CD4-positive, alpha-beta T cell (primary cell): Measurements from ENCODE around the gene KIF26B. TPM values are rescaled to one million over a fixed set of nuclear protein-coding genes. Genes with fewer than 3 reads are reported as not detected.

Experiments used
- ATAC-seq: fragments of 200-7000 bp; cut with Tn5 transposase; one replicate; pipeline ENCODE4 v1.10.0; 2022; ENCODE audit warnings: mild to moderate bottlenecking; ENCODE audit not compliant: poor library complexity
- CTCF ChIA-PET: fragments of 350-600 bp; sonication (Branson Sonifier 250); formaldehyde crosslinking; loops from one replicate; lab custom pipeline; 2021; ENCODE audit warnings: antibody characterized with exemption, inconsistent platforms; lab: Charles Lee
- POLR2A ChIA-PET: fragments of 350-600 bp; sonication (Branson Sonifier 250); formaldehyde crosslinking; loops from one replicate; lab custom pipeline; 2021; ENCODE audit warnings: antibody characterized with exemption, inconsistent platforms; lab: Charles Lee
- DNase-seq, 14 experiments: peaks; one replicate each; pipeline ENCODE4 v3.0.0-alpha.2; 2013 to 2020; ENCODE audit warnings: mixed read lengths in 2 of 14
- H3K27ac ChIP-seq, 2 donors: one replicate each; pipeline versions ENCODE4 v1.5.1 to v1.7.0; 2013; ENCODE audit warnings: low read length in 2 of 2, low read depth in 1 of 2, mild to moderate bottlenecking in 1 of 2
- H3K27me3 ChIP-seq, 2 experiments: 1 replicate in 1 of 2; 2 replicates in 1 of 2; pipeline versions ENCODE4 v1.6.1 to v1.7.0; 2013; ENCODE audit warnings: low read length in 2 of 2, control low read depth in 1 of 2, mild to moderate bottlenecking in 1 of 2, moderate library complexity in 1 of 2; ENCODE audit not compliant: insufficient read depth in 2 of 2, control insufficient read depth in 1 of 2
- H3K36me3 ChIP-seq: one replicate; pipeline ENCODE4 v1.6.1; 2013; ENCODE audit warnings: low read length, control low read depth; ENCODE audit not compliant: insufficient read depth
- H3K4me1 ChIP-seq: one replicate; pipeline ENCODE4 v1.6.1; 2013; ENCODE audit warnings: low read length, control low read depth; ENCODE audit not compliant: insufficient read depth
- H3K4me3 ChIP-seq: one replicate; pipeline ENCODE4 v1.5.1; 2013; ENCODE audit warnings: mild to moderate bottlenecking, low read length, moderate library complexity
- H3K9me3 ChIP-seq, 2 experiments: 1 replicate in 1 of 2; 2 replicates in 1 of 2; pipeline versions ENCODE4 v1.6.1 to v1.7.0; 2013; ENCODE audit warnings: low read length in 2 of 2, mild to moderate bottlenecking in 2 of 2, control low read depth in 1 of 2, moderate library complexity in 1 of 2; ENCODE audit not compliant: control insufficient read depth in 1 of 2, insufficient read depth in 1 of 2
- H3K27ac Mint-ChIP-seq: one replicate; pipeline ENCODE4 v1.8.0; 2020; ENCODE audit warnings: mixed read lengths
- H3K27me3 Mint-ChIP-seq: one replicate; pipeline ENCODE4 v1.8.0; 2021; ENCODE audit warnings: mixed read lengths
- H3K36me3 Mint-ChIP-seq: one replicate; pipeline ENCODE4 v1.8.0; 2021; ENCODE audit warnings: low read depth, mixed read lengths
- H3K4me1 Mint-ChIP-seq: one replicate; pipeline ENCODE4 v1.8.0; 2021; ENCODE audit warnings: low read depth, mixed read lengths
- H3K4me3 Mint-ChIP-seq: one replicate; pipeline ENCODE4 v1.8.0; 2020; ENCODE audit warnings: mild to moderate bottlenecking, mixed read lengths
- H3K9me3 Mint-ChIP-seq: one replicate; pipeline ENCODE4 v1.8.0; 2020; ENCODE audit warnings: mixed read lengths
- CTCF ChIP-seq: fragments of 200-600 bp; IDR thresholded peaks from one replicate; pipeline ENCODE4 v1.8.0; 2022; ENCODE audit warnings: antibody characterized with exemption, mild to moderate bottlenecking
- intact Hi-C, 2 experiments: fragments of 100-400 bp; cut with DNase I in 1 of 2; cut with micrococcal nuclease in 1 of 2; formaldehyde crosslinking; loops; one replicate each; pipeline versions ENCODE4 v1.15.1 to v1.9.0; 2023 to 2025; cut with DNase I, micrococcal nuclease
- total RNA-seq, 174 experiments: library from RNA in 2 of 174; stranded (reverse) in 2 of 174; gene quantifications; one replicate each; pipeline ENCODE4 v1.2.3 and lab custom pipeline; 2021 to 2026

Gene KIF26B
- total RNA-seq, 2 experiments from 2014 or later: 0.03 TPM; not detected in 1

- no peaks in the 10 kb centered on the region for H3K36me3 Mint-ChIP-seq
- H3K27me3 Mint-ChIP-seq: no peaks in the 10 kb centered on the region
These were observed 257.5 kb downstream of the KIF26B start for GRCh38 chr1:245412306-245412705.

GRCh38 chr1:245416781-245417180 lies 262.0 kb downstream of the KIF26B start:
- no peak for DNase-seq
- Histone ChIP-seq H3K9me3 (peaks cover 0 to 12% of the 10 kb centered on the region in 2 experiments), H3K4me3 (no peak overlapping the region), H3K4me1 (no peaks in the 10 kb centered on the region), H3K27ac (no peak overlapping the region), H3K36me3 (no peaks in the 10 kb centered on the region), H3K27me3 (no peaks in the 10 kb centered on the region)
- Mint-ChIP-seq H3K36me3 (no peaks in the 10 kb centered on the region), H3K27ac (no peak overlapping the region), H3K9me3 (no peaks in the 10 kb centered on the region), H3K4me1 (no peaks in the 10 kb centered on the region), H3K27me3 (no peaks in the 10 kb centered on the region), H3K4me3 (no peak overlapping the region)
- ChIA-PET POLR2A (no interaction called here), CTCF (no interaction called here)
- intact Hi-C loops: no loop called here
- no peak for ATAC-seq
- no peak for TF ChIP-seq CTCF

More at GRCh38 chr1:245412306-245412705, 257.5 kb downstream of the KIF26B start:
- intact Hi-C loops: no loop called here
- ChIA-PET POLR2A (no interaction called here), CTCF (no interaction called here)
- Histone ChIP-seq H3K4me3 (no peak overlapping the region), H3K9me3 (peaks cover 0 to 4% of the 10 kb centered on the region in 2 experiments), H3K4me1 (no peaks in the 10 kb centered on the region), H3K27me3 (no peaks in the 10 kb centered on the region), H3K27ac (no peak overlapping the region), H3K36me3 (no peaks in the 10 kb centered on the region)
- ATAC-seq: no peak
- no peaks in the 10 kb centered on the region for H3K4me1 Mint-ChIP-seq
- TF ChIP-seq CTCF: no peak
- H3K27ac Mint-ChIP-seq: no peak overlapping the region
- DNase-seq: no peak
- H3K9me3 Mint-ChIP-seq: no peaks in the 10 kb centered on the region
- no peak overlapping the region for H3K4me3 Mint-ChIP-seq

- no peak for DNase-seq
- Histone ChIP-seq H3K4me3 (no peak overlapping the region), H3K27ac (no peak overlapping the region), H3K27me3 (no peaks in the 10 kb centered on the region), H3K4me1 (no peaks in the 10 kb centered on the region), H3K9me3 (peaks cover 0 to 12% of the 10 kb centered on the region in 2 experiments), H3K36me3 (no peaks in the 10 kb centered on the region)
- no peaks in the 10 kb centered on the region for H3K4me1 Mint-ChIP-seq
- ChIA-PET POLR2A (no interaction called here), CTCF (no interaction called here)
- no peaks in the 10 kb centered on the region for H3K36me3 Mint-ChIP-seq
- intact Hi-C loops: no loop called here
- TF ChIP-seq CTCF: no peak
- H3K9me3 Mint-ChIP-seq: no peaks in the 10 kb centered on the region
- no peak overlapping the region for H3K4me3 Mint-ChIP-seq
- H3K27me3 Mint-ChIP-seq: no peaks in the 10 kb centered on the region
- no peak for ATAC-seq
- no peak overlapping the region for H3K27ac Mint-ChIP-seq
These were observed 263.3 kb downstream of the KIF26B start for GRCh38 chr1:245418077-245418476.
